Stimulated activated memory B cell treated with anti-CD40 and anti-IgM and Interleukin-4, amounts not matched to agents 10 μg/mL and 1 μg/mL and 100 μg/mL, for 72 hours (primary cell): ENCODE measurements around the gene SFMBT2.
"Not testable (repeated sequence)": the region's sequence is repeated elsewhere in the genome, so short reads cannot be mapped to it uniquely, and the experiment has no call there.

Experiments used
- ATAC-seq: fragments of 150-1000 bp; cut with Tn5 transposase; 2 replicates; pipeline ENCODE4 v1.10.0; 2021
- H3K27ac Mint-ChIP-seq: one replicate; pipeline ENCODE4 v1.8.0; 2022; ENCODE audit warnings: mild to moderate bottlenecking, mixed read lengths
- H3K27me3 Mint-ChIP-seq: one replicate; pipeline ENCODE4 v1.8.0; 2022; ENCODE audit warnings: mixed read lengths
- H3K36me3 Mint-ChIP-seq: one replicate; pipeline ENCODE4 v1.8.0; 2022; ENCODE audit warnings: mixed read lengths
- H3K4me1 Mint-ChIP-seq: one replicate; pipeline ENCODE4 v1.8.0; 2022; ENCODE audit warnings: mixed read lengths
- H3K4me3 Mint-ChIP-seq: one replicate; pipeline ENCODE4 v1.8.0; 2022; ENCODE audit warnings: mild to moderate bottlenecking, moderate library complexity, mixed read lengths
- H3K9me3 Mint-ChIP-seq: one replicate; pipeline ENCODE4 v1.8.0; 2022; ENCODE audit warnings: mixed read lengths

Gene SFMBT2

DNA sequence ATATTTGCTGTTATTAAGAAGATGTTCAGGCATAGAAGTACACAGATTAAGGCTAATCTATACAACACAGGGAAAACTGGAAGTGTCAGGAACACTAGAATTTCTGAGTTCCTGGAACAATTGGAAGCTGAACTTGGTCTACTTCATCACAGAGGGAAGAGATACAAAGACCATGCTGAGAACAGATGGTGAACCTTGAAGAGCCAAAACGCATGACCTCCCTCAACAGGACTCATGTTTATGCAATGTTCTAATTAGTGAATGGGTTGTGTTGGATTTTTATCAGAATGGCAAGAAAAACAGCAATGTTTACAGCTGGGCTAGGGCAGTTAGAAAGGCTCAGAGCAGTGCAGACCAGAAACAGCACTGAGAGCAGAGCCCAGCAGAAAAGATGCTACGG is 94.9 kb downstream of the SFMBT2 start:
- Mint-ChIP-seq H3K9me3 (peaks cover 4% of the 10 kb centered on the region), H3K27ac (no peak overlapping the region), H3K36me3 (peaks cover 31% of the 10 kb centered on the region), H3K4me3 (no peak overlapping the region), H3K4me1 (peaks cover 66% of the 10 kb centered on the region), H3K27me3 (no peaks in the 10 kb centered on the region)
- no peak for ATAC-seq

DNA sequence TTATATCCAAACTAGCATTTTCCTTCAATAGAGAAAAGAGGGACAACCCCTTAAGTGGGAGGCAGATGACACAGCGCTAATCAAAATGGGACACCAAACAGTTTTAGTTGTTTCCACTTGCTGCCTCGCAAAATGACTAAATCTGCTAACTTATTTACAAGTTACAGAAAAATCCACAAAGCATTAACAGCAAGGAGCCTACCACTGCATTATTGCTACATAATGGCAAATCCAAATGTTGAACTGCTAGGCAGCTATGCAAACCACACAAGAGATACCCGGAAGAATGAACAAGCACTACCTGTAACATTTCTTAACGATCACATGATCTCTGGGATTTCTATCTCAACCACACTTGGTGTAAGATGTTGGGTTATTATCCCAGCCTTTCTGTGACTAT is 96.7 kb downstream of the SFMBT2 start:
- peaks cover 30% of the 10 kb centered on the region for H3K36me3 Mint-ChIP-seq
- H3K4me1 Mint-ChIP-seq, result peaks cover 54% of the 10 kb centered on the region
- ATAC-seq, result no peak
- H3K9me3 Mint-ChIP-seq, result no peaks in the 10 kb centered on the region
- H3K4me3 Mint-ChIP-seq, result no peak overlapping the region
- no peak overlapping the region for H3K27ac Mint-ChIP-seq
- no peaks in the 10 kb centered on the region for H3K27me3 Mint-ChIP-seq

DNA sequence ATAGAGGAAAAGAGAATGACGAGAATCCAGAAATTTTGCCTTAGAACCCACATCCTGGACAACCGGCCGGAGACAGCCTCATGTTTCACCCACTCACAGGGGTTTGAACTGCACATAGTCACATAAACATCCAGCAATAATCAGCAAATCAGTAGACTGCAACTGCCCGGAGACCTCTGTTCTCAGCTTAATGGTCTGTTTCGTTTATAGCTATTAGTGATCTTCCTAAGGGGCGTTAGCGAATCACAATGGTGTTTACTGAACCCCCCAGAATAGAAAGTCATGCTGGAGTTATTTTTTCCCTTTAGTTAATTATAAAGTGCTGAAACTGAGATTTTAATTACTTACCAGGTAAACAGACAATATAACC is 98.4 kb downstream of the SFMBT2 start:
- H3K27ac Mint-ChIP-seq, result peak overlapping the region; percentile 31
- H3K4me1 Mint-ChIP-seq, result peaks cover 40% of the 10 kb centered on the region
- ATAC-seq, result no peak
- no peak overlapping the region for H3K4me3 Mint-ChIP-seq
- H3K36me3 Mint-ChIP-seq, result peaks cover 43% of the 10 kb centered on the region
- H3K27me3 Mint-ChIP-seq, result no peaks in the 10 kb centered on the region
- H3K9me3 Mint-ChIP-seq, result no peaks in the 10 kb centered on the region

DNA sequence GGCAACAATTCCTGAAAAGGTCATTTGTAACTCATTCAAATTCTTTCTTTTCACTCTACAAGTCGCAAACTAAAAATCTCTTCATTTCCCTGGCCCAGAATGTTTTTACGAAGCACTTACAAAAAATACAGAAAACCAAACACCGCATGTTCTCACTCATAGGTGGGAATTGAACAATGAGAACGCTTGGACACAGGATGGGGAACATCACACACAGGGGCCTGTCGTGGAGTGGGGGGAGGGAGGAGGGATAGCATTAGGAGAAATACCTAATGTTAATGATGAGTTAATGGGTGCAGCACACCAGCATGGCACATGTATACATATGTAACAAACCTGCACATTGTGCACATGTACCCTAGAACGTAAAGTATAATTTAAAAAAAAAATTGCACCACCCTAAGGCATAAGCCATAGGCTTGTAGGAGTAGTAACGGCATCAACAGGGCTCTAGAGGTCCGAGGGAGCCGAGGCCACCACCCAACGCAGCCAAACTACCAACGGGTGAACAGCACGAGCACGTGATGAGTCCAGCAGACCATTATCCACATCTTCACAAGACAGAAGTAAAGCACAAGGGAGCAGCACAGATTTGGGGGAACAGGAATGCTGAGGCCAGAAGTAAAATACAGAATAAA is 98.9 kb downstream of the SFMBT2 start:
- H3K36me3 Mint-ChIP-seq, result peaks cover 48% of the 10 kb centered on the region
- not testable (repeated sequence) for H3K9me3 Mint-ChIP-seq, H3K4me3 Mint-ChIP-seq, H3K27me3 Mint-ChIP-seq, ATAC-seq
- peaks cover 44% of the 10 kb centered on the region for H3K4me1 Mint-ChIP-seq
- H3K27ac Mint-ChIP-seq, result peak overlapping the region; percentile 31

DNA sequence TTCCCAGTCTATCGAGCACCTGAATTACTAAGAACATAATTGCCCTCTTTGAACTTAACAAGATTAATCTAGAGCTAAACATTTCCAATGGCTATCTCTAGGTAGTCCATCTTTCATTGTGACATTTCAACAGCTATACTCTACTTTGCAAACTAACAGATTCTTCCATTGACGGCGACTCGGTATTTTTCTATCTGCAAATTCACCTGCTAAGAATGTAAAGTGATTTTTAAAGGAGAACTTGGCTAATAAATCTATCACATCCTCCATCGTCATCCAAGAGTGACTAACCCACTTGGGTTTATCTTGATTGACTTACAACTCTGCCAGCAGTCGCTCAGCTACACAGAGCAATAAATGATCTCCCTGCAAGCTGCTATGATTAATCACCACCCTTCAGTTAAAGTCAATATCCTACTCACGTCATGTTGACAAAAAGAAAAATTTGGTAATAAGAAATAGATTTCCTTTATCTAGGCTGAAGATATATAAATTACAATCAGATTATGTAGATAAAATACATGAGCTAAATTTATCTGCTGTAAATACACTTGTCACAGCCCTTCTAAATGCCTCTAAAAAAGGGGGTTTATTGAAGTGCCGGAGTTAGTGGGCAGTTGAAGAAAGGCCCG is 99.5 kb downstream of the SFMBT2 start:
- peaks cover 44% of the 10 kb centered on the region for H3K4me1 Mint-ChIP-seq
- no peak for ATAC-seq
- H3K27ac Mint-ChIP-seq, result no peak overlapping the region
- peaks cover 48% of the 10 kb centered on the region for H3K36me3 Mint-ChIP-seq
- no peak overlapping the region for H3K4me3 Mint-ChIP-seq
- no peaks in the 10 kb centered on the region for H3K27me3 Mint-ChIP-seq
- no peaks in the 10 kb centered on the region for H3K9me3 Mint-ChIP-seq

DNA sequence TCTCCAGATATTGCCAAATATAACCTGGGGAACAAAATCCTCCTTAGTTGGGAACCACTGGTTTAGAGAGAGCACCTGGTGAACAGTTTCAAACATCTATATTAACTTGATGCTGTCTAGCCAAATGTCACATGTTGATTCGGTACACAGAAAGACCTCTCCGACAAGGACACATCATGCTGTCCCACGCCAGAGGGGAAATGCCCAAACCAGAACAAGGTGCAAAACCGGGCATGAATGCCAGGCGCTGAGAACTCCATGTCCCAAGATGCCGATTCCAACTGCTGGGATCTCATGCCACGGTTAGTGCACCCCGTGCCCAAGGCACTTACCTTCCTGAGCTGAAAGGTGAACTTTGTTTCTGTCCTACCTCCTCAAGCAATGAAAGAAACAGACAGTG is 100.8 kb downstream of the SFMBT2 start:
- H3K27ac Mint-ChIP-seq, result no peak overlapping the region
- H3K4me3 Mint-ChIP-seq, result no peak overlapping the region
- peaks cover 40% of the 10 kb centered on the region for H3K4me1 Mint-ChIP-seq
- H3K27me3 Mint-ChIP-seq, result no peaks in the 10 kb centered on the region
- H3K9me3 Mint-ChIP-seq, result no peaks in the 10 kb centered on the region
- H3K36me3 Mint-ChIP-seq, result peaks cover 48% of the 10 kb centered on the region
- ATAC-seq, result no peak

DNA sequence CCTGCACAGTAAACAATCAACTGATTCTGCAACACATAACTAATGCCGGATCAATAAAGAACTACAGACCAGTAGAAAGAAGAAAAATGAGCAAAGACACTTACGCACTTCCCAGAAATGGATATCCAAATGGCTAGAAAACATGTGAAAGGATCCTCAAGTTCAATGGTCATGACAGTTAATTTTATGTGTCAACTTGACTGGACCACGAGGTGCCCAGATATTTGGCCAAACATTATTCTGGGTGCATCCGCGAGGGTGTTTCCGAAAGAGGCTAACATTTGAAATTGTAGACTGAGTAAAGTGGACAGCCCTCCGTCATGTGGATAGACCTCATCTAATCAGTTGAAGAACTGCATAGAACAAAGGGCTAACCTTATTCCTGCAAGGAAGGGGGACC is 102.0 kb downstream of the SFMBT2 start:
- H3K9me3 Mint-ChIP-seq, result no peaks in the 10 kb centered on the region
- no peak overlapping the region for H3K4me3 Mint-ChIP-seq
- peaks cover 33% of the 10 kb centered on the region for H3K4me1 Mint-ChIP-seq
- no peaks in the 10 kb centered on the region for H3K27me3 Mint-ChIP-seq
- no peak overlapping the region for H3K27ac Mint-ChIP-seq
- peaks cover 42% of the 10 kb centered on the region for H3K36me3 Mint-ChIP-seq
- no peak for ATAC-seq

DNA sequence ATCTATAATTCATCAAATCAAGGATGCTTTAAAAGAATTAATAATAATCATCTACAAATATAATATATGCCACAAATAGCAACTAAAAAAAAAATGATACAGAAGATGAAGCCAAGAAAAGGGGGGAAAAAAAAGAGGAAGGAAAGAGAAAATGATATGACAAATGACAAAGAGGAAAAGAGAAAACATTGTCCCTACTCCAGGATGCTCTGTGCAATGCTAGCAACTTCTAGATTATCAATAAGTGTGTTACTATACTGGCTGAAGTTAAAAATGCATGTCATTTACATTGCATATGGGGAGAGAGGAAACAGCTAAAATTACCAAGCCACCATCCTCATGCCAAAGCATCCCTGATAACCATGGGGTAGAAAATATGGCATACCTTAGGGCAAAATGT is 104.2 kb downstream of the SFMBT2 start:
- Mint-ChIP-seq H3K36me3 (peaks cover 44% of the 10 kb centered on the region), H3K4me1 (peaks cover 35% of the 10 kb centered on the region)
- ATAC-seq, result no peak

DNA sequence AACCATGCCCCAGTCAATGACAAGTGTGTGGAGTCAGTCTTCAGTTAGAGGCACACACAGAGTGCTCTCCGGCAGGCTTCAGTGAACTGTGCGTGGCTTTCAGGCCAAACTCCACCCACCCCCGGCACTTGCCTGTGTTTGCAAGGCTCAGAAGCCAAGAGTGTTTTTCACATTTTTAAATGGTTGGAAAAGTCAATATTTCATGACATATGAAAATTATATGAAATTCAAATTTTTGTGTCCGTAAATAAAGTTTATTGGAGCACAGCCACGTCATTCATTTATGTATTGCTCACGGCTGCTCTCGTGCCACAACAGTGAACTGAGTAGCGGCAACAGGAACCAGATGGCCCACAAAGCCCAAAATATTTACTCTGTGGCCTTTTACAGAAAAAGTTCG is 104.7 kb downstream of the SFMBT2 start:
- H3K4me1 Mint-ChIP-seq, result peaks cover 33% of the 10 kb centered on the region
- peaks cover 47% of the 10 kb centered on the region for H3K36me3 Mint-ChIP-seq
- no peaks in the 10 kb centered on the region for H3K27me3 Mint-ChIP-seq
- H3K9me3 Mint-ChIP-seq, result no peaks in the 10 kb centered on the region
- peak; percentile 75 for ATAC-seq
- H3K27ac Mint-ChIP-seq, result peak overlapping the region; percentile 62
- peak overlapping the region; percentile 14 for H3K4me3 Mint-ChIP-seq

More for the DNA sequence above, 104.2 kb downstream of the SFMBT2 start:
- no peaks in the 10 kb centered on the region for H3K9me3 Mint-ChIP-seq
- no peaks in the 10 kb centered on the region for H3K27me3 Mint-ChIP-seq
- peak overlapping the region; percentile 62 for H3K27ac Mint-ChIP-seq
- H3K4me3 Mint-ChIP-seq, result no peak overlapping the region

DNA sequence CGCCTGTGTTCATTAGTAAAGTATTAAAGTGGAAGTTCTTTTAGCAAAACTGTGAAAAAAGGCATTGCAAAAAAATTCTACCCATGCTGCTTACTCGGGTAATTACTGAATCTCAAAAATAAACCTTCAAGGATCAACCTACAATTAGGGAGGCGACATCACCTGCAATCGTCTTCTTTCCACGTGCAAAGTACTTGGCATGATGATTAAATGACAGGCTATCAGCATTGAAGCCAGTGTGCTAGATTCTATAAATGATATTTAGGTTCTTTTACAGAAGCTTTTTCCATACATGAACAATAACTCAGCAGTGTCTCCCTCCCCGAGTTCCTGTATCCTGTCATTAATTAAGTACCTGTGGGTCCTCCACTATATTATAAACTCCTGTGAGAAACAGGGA is 105.8 kb downstream of the SFMBT2 start:
- peaks cover 49% of the 10 kb centered on the region for H3K36me3 Mint-ChIP-seq
- no peak overlapping the region for H3K4me3 Mint-ChIP-seq
- H3K27ac Mint-ChIP-seq, result no peak overlapping the region
- peaks cover 30% of the 10 kb centered on the region for H3K4me1 Mint-ChIP-seq
- H3K9me3 Mint-ChIP-seq, result no peaks in the 10 kb centered on the region
- no peak for ATAC-seq
- no peaks in the 10 kb centered on the region for H3K27me3 Mint-ChIP-seq

DNA sequence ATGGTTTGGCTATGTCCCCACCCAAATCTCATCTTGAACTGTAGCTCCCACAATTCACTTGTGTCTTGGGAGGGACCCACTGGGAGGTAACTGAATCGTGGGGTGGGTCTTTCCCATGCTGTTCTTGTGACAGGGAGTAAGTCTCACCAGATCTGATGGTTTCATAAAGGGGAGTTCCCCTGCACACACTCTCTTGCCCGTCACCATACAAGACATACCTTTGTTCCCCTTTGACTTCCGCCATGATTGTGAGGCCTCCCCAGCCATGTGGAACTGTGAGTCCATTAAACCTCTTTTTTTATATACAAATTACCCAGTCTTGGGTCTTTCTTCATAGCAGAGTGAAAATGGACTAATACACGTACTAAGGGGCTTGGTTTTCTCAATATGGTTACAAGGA is 106.7 kb downstream of the SFMBT2 start:
- Mint-ChIP-seq H3K27ac (no peak overlapping the region), H3K27me3 (no peaks in the 10 kb centered on the region), H3K36me3 (peaks cover 47% of the 10 kb centered on the region), H3K9me3 (peaks cover 3% of the 10 kb centered on the region), H3K4me1 (peaks cover 30% of the 10 kb centered on the region), H3K4me3 (no peak overlapping the region)
- no peak for ATAC-seq

DNA sequence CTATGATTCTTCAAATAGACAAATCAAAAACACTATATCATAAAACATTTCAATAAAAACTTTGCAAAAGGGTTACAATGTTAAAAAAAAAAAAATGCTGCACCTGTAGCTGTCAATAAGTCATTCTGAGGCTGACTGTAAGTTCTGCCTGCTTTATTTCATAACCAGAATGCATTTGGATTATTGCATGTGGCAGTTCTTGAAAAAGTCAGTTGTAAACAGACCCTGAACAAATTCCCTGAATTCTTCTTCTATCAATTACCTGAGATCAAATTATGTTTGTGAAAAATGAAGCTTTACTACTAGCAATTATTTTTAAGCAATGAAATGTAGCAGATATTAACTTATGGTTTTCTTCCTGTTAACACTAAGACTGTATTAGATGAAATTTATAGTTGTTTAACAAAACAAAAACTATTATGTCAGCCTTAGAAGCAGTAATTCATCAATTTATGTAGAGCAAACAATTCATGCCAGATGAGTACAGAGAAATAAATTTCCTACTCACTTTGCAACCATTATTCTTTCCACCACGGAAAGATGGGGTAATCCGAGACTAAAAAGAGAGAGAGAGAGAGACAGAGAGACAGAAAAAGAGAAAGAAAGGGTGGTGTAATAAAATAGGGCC is 107.8 kb downstream of the SFMBT2 start:
- H3K4me3 Mint-ChIP-seq, result no peak overlapping the region
- no peak overlapping the region for H3K27ac Mint-ChIP-seq
- peaks cover 30% of the 10 kb centered on the region for H3K4me1 Mint-ChIP-seq
- no peak for ATAC-seq
- peaks cover 44% of the 10 kb centered on the region for H3K36me3 Mint-ChIP-seq
- peaks cover 3% of the 10 kb centered on the region for H3K9me3 Mint-ChIP-seq
- H3K27me3 Mint-ChIP-seq, result no peaks in the 10 kb centered on the region

DNA sequence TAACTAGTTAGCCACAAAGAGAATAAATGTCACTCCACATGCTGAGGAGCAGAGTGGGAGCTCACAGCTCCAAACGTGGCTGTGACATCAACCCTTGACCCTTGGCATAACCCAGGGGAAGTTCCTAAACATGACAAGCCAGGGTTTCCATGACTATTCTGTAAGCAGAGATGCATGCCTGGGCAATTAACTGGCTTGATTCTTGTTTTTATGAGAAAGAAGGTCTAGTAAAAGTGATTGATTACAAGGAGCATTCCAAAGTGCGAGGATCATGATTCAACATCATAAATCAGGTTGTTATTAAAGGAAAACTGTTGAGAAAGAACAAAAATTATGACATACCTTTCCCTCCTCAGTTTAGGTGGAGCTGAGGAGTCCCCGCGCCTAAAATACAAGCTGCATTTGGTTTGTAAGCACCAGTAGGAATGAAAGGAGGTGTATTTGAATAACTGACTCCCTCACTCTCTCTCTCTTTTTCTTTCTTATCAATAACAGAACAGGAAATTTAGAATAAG is 108.4 kb downstream of the SFMBT2 start:
- ATAC-seq, result no peak
- H3K27ac Mint-ChIP-seq, result no peak overlapping the region
- peaks cover 42% of the 10 kb centered on the region for H3K36me3 Mint-ChIP-seq
- no peaks in the 10 kb centered on the region for H3K27me3 Mint-ChIP-seq
- peaks cover 3% of the 10 kb centered on the region for H3K9me3 Mint-ChIP-seq
- H3K4me3 Mint-ChIP-seq, result no peak overlapping the region
- peaks cover 28% of the 10 kb centered on the region for H3K4me1 Mint-ChIP-seq

DNA sequence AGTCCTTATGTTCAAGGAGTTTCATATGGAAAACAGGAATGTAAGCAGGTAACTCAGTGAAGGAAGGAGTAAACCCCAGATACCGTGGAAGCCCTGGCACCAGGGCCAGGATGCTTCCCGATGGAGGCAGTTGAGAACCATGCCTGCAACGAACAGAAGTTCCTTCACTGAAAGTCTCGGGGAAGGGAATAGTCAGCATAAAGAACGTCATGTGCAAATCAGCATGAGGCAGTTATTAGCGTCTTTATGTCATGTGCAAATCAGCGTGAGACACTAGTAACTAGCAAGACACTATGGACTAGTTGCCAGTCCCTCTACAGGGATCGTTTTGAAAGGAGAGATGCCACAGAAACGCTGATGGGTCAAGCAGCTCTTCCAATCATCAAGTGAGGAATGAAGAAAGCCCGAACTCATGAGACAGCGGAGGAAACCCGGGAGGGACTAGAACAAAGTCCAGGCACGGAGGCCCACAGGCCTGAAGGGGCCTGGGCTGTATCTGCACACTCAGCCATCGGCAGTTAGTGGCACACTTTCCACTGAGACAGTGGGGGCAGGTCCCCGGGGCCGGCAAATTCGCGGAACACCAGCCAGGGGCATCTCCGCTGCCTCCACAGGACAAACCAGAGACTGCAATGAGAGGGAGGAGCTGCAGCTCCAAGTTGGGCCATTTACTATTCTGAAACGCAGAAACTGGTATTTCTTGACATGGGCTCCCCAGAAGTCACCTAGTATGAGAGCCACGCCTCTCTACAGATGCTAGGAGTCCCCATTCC is 109.6 kb downstream of the SFMBT2 start:
- no peak for ATAC-seq
- H3K4me3 Mint-ChIP-seq, result no peak overlapping the region
- peaks cover 27% of the 10 kb centered on the region for H3K4me1 Mint-ChIP-seq

DNA sequence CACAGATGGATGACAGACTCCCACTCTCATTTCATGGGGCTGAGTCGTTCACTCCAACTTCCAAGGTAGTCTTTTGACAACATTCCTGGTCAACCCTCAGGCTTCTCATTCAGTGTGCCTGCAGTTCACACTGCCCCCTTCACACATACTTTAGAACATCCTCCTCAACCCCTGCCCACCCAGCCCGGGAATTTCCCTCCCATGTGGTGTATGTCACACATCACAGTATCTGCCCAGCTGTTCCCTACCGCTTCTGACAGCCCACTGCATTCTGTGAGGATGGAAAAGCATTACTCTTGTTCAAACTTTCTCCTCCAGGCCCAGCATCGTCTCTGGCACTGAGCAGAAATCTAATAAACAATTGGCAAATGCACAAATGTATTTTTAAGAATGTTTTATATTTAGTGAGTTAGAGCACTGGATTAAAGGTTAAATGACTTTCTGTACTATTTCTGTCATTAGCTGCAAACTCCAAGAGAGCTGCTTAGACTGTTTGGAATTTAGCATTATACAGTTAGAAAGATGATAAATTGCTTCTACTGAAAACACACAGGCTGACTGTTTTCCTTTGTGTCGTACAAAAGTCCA is 110.4 kb downstream of the SFMBT2 start:
- H3K27me3 Mint-ChIP-seq, result no peaks in the 10 kb centered on the region
- peaks cover 21% of the 10 kb centered on the region for H3K4me1 Mint-ChIP-seq
- peaks cover 49% of the 10 kb centered on the region for H3K36me3 Mint-ChIP-seq
- no peak overlapping the region for H3K4me3 Mint-ChIP-seq
- no peak overlapping the region for H3K27ac Mint-ChIP-seq
- no peak for ATAC-seq
- H3K9me3 Mint-ChIP-seq, result peaks cover 3% of the 10 kb centered on the region

More for the DNA sequence above, 109.6 kb downstream of the SFMBT2 start:
- H3K27ac Mint-ChIP-seq, result no peak overlapping the region
- peaks cover 49% of the 10 kb centered on the region for H3K36me3 Mint-ChIP-seq
- peaks cover 3% of the 10 kb centered on the region for H3K9me3 Mint-ChIP-seq
- H3K27me3 Mint-ChIP-seq, result no peaks in the 10 kb centered on the region
